ENCODE measurements around the gene GIPC1.

DNA sequence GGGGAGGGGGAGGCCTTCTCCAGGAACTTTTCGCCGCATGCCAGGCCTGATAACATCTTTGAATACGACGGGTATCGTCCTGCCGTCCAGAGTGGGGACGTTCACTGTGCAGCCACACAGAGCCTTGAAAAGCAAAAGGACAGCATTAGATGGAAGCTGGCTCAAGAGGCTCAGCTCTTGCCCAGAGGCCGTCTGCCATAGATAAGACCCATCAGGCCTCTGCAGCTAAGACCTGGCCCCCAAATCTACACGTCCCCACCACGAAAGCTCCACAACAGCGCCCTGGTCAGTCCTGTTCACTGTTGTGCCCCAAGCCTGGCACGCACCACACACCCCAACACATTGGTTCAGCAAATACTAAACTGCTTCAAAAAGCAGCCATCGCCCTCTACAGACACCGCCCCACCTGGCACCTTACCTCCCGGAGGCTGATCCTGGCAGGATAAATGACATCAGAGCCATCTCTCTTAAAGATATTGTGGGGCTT lies 20.2 kb upstream of the GIPC1 start:
- TF ChIP-seq, protein P1, sequence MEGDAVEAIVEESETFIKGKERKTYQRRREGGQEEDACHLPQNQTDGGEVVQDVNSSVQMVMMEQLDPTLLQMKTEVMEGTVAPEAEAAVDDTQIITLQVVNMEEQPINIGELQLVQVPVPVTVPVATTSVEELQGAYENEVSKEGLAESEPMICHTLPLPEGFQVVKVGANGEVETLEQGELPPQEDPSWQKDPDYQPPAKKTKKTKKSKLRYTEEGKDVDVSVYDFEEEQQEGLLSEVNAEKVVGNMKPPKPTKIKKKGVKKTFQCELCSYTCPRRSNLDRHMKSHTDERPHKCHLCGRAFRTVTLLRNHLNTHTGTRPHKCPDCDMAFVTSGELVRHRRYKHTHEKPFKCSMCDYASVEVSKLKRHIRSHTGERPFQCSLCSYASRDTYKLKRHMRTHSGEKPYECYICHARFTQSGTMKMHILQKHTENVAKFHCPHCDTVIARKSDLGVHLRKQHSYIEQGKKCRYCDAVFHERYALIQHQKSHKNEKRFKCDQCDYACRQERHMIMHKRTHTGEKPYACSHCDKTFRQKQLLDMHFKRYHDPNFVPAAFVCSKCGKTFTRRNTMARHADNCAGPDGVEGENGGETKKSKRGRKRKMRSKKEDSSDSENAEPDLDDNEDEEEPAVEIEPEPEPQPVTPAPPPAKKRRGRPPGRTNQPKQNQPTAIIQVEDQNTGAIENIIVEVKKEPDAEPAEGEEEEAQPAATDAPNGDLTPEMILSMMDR (IDR thresholded peaks at IDR 0.05) = no peak
- no peak for TF ChIP-seq POLR2A (IDR thresholded peaks at IDR 0.05)
